Ishikawa (cell line): Measurements from ENCODE around the gene RPS23.

Experiments used
- CEBPB ChIP-seq: IDR thresholded peaks from 2 replicates; pipeline ENCODE4 v1.6.1; 2012
- CREB1 ChIP-seq: IDR thresholded peaks from 2 replicates; pipeline ENCODE4 v1.6.1; 2012; ENCODE audit warnings: low read depth
- EGR1 ChIP-seq: IDR thresholded peaks from 2 replicates; pipeline ENCODE4 v1.6.1; 2012
- EP300 ChIP-seq: IDR thresholded peaks from 2 replicates; pipeline ENCODE4 v1.6.1; 2012; ENCODE audit warnings: borderline replicate concordance
- FOXM1 ChIP-seq: IDR thresholded peaks from 2 replicates; pipeline ENCODE4 v1.6.1; 2012; ENCODE audit warnings: low read depth, borderline replicate concordance
- MAX ChIP-seq: IDR thresholded peaks from 2 replicates; pipeline ENCODE4 v1.6.1; 2012
- NFIC ChIP-seq: IDR thresholded peaks from 2 replicates; pipeline ENCODE4 v1.6.1; 2012
- RAD21 ChIP-seq: IDR thresholded peaks from 2 replicates; pipeline ENCODE4 v1.6.1; 2012; ENCODE audit warnings: low read depth
- TAF1 ChIP-seq: IDR thresholded peaks from 2 replicates; pipeline ENCODE4 v1.6.1; 2012; ENCODE audit warnings: low read depth, mild to moderate bottlenecking
- TCF12 ChIP-seq: IDR thresholded peaks from 2 replicates; pipeline ENCODE4 v1.6.1; 2012; ENCODE audit warnings: low read depth
- TEAD4 ChIP-seq: IDR thresholded peaks from 2 replicates; pipeline ENCODE4 v1.6.1; 2012
- YY1 ChIP-seq: IDR thresholded peaks from 2 replicates; pipeline ENCODE4 v1.6.1; 2012; ENCODE audit warnings: low read depth
- ZBTB7A ChIP-seq: IDR thresholded peaks from 2 replicates; pipeline ENCODE4 v1.6.1; 2012; ENCODE audit warnings: low read depth
- TF ChIP-seq, protein P1 (sequence below): IDR thresholded peaks from 2 replicates; pipeline ENCODE4 v1.6.1; 2012; ENCODE audit warnings: low read depth, mild to moderate bottlenecking
- TF ChIP-seq, protein P2 (sequence below): IDR thresholded peaks from 2 replicates; pipeline ENCODE4 v1.6.1; 2012

Gene RPS23

GRCh38 chr5:82277987-82278710 is at the start of gene RPS23:
RPS23 (minus strand) TSS chr5:82278354; CDS start chr5:82278323, 31 bp downstream.
- TF ChIP-seq MAX (peak; percentile 90), ZBTB7A (0 out of 2 replicates have a peak, but pooled peaks have one; percentile 35), NFIC (no peak), YY1 (peak; percentile 44), TAF1 (peak; percentile 96), CEBPB (no peak), EP300 (no peak), FOXM1 (no peak), EGR1 (no peak), TCF12 (no peak; the same call in 1 of the 2 replicates)

DNA sequence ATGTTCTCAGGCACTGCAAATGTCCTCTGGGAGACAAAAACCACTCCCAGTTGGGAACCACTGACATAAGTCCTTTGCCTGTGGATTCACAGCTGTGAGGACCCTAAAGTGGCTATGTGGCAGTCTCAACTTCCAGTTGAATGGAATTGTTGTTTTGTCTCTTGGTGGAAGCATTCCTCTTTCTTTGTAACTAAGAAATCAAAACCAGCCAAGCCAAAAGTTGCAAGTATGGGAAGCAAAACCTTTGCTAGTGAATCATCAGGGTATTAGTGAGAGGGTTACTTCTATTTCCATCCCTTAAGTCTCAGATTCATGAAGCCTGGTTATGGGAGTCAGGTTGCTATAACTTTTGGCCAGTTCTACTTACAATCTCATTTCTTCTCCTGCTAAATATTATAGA is 49.8 kb upstream of the RPS23 start:
- TF ChIP-seq MAX (no peak), CEBPB (no peak), TCF12 (no peak), TAF1 (no peak), FOXM1 (no peak), NFIC (no peak), TEAD4 (no peak), CREB1 (no peak), YY1 (no peak), EGR1 (no peak)
- TF ChIP-seq, protein P1, sequence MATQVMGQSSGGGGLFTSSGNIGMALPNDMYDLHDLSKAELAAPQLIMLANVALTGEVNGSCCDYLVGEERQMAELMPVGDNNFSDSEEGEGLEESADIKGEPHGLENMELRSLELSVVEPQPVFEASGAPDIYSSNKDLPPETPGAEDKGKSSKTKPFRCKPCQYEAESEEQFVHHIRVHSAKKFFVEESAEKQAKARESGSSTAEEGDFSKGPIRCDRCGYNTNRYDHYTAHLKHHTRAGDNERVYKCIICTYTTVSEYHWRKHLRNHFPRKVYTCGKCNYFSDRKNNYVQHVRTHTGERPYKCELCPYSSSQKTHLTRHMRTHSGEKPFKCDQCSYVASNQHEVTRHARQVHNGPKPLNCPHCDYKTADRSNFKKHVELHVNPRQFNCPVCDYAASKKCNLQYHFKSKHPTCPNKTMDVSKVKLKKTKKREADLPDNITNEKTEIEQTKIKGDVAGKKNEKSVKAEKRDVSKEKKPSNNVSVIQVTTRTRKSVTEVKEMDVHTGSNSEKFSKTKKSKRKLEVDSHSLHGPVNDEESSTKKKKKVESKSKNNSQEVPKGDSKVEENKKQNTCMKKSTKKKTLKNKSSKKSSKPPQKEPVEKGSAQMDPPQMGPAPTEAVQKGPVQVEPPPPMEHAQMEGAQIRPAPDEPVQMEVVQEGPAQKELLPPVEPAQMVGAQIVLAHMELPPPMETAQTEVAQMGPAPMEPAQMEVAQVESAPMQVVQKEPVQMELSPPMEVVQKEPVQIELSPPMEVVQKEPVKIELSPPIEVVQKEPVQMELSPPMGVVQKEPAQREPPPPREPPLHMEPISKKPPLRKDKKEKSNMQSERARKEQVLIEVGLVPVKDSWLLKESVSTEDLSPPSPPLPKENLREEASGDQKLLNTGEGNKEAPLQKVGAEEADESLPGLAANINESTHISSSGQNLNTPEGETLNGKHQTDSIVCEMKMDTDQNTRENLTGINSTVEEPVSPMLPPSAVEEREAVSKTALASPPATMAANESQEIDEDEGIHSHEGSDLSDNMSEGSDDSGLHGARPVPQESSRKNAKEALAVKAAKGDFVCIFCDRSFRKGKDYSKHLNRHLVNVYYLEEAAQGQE, result no peak

- no peak for TF ChIP-seq TAF1
- TF ChIP-seq YY1, result no peak
- TF ChIP-seq, protein P2, sequence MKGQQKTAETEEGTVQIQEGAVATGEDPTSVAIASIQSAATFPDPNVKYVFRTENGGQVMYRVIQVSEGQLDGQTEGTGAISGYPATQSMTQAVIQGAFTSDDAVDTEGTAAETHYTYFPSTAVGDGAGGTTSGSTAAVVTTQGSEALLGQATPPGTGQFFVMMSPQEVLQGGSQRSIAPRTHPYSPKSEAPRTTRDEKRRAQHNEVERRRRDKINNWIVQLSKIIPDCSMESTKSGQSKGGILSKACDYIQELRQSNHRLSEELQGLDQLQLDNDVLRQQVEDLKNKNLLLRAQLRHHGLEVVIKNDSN, result no peak
- no peak for TF ChIP-seq TEAD4
- no peak for TF ChIP-seq MAX
- TF ChIP-seq TCF12, result no peak
- no peak for TF ChIP-seq CREB1
- no peak for TF ChIP-seq ZBTB7A
- no peak for TF ChIP-seq CEBPB
- TF ChIP-seq FOXM1, result no peak
- TF ChIP-seq, protein P1, result no peak
- TF ChIP-seq EGR1, result no peak
- no peak for TF ChIP-seq EP300
- TF ChIP-seq NFIC, result no peak
- TF ChIP-seq RAD21, result no peak
Observed at GRCh38 chr5:82325996-82326395, 47.8 kb upstream of the RPS23 start.

- no peak for TF ChIP-seq TCF12
- TF ChIP-seq ZBTB7A, result no peak
- no peak for TF ChIP-seq NFIC
- no peak for TF ChIP-seq EGR1
- TF ChIP-seq EP300, result no peak
- TF ChIP-seq CREB1, result no peak
- no peak for TF ChIP-seq RAD21
- no peak for TF ChIP-seq FOXM1
- no peak for TF ChIP-seq TEAD4
- TF ChIP-seq MAX, result no peak
- TF ChIP-seq, protein P2, result no peak
- TF ChIP-seq YY1, result no peak
- TF ChIP-seq TAF1, result no peak
- no peak for TF ChIP-seq CEBPB
- TF ChIP-seq, protein P1, result no peak
Observed at GRCh38 chr5:82325155-82325554, 47.0 kb upstream of the RPS23 start.
